ENCODE measurements around the gene PCLAF. TPM values are rescaled to one million over a fixed set of nuclear protein-coding genes. Genes with fewer than 3 reads are reported as not detected.
"Not testable (repeated sequence)": the region's sequence is repeated elsewhere in the genome, so short reads cannot be mapped to it uniquely, and the experiment has no call there.

The PCLAF gene
- total and polyA plus RNA-seq, 7 experiments from 2014 or later, result 0.85 to 58.7 (median 1.2) TPM; not detected in 2

- H3K4me3 Mint-ChIP-seq, result peak overlapping the region; percentile 58 to 97 (median 92)
- CTCF ChIA-PET, result interaction anchor here (1.3 kb wide), 1 partner anchor 10 kb away, joined by 4 read pairs; no protein-coding TSS in a partner anchor
Measured at GRCh38 chr15:64389036-64389435, 7.8 kb upstream of the PCLAF start.

DNA sequence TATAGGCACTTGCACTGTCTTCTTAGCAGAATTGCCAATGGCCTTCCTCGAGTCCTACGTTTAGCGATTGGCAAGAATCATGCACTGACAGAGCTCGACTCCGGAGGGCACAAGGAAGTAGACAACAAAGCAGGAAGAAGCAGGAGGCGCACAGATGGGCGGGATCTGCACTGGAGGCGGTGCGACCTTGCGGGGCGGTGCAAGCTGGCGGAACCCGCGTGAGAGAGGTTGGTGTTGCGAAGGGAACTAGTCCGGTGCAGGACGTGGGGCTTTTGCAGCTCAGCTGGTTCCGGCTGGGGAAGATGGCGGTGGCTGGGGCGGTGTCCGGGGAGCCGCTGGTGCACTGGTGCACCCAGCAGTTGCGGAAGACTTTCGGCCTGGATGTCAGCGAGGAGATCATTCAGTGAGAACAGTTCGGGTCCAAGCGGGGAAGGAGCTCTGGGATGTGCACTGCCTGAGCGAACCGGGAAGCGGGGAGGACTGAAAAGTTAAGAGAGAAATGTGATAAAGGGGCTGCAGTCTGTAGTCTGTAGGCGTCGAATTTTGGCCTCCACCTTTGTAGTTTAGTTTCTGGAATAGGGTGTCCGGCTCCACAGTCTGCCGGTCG lies 6.4 kb upstream of the PCLAF start, which contains the start of gene TRIP4:
Gene TRIP4 (plus strand): TSS at position 275 of the 607 bp plus-strand sequence. CDS start 28 bp downstream, at position 303.
- peak within 1 kb of the TSS; percentile 64 for H3K27ac ChIP-seq (ENCODE audit: low read depth, low read length)
- ChIA-PET POLR2A (interaction anchor here (0.6 to 2.4 kb wide), 26 partner anchors 8 to 602 kb away, joined by 3 to 19 read pairs (median 5); partner anchors contain the start of genes CIAO2A, CSNK1G1, PPIB and SPG21), CTCF (interaction anchor here (0.6 to 1.3 kb wide), 5 partner anchors 11 to 999 kb away, joined by 3 to 5 read pairs (median 3); no protein-coding TSS in a partner anchor)
- DNase-seq (peak; percentile 90 to 97 (median 96)), ATAC-seq (peak; percentile 100)
- H3K4me3 Mint-ChIP-seq, result peak within 1 kb of the TSS; percentile 95 to 99 (median 97)
- H3K9me3 ChIP-seq (ENCODE audit: control insufficient read depth in 2 of 3, low read length in 3 of 3), result no peaks in the 10 kb centered on the region
- H3K36me3 ChIP-seq (ENCODE audit: control insufficient read depth in 2 of 3, insufficient read depth in 3 of 3, low read length in 3 of 3), result peaks cover 0 to 7% (median 0%) of the 10 kb centered on the region in 3 experiments
- H3K4me1 Mint-ChIP-seq, result peaks cover 17 to 24% (median 19%) of the 10 kb centered on the region in 7 donors
- peak within 1 kb of the TSS; percentile 97 for H3K4me3 ChIP-seq (ENCODE audit: low read length)
- peak within 1 kb of the TSS; percentile 84 to 99 (median 92) for H3K27ac Mint-ChIP-seq
- peaks cover 8 to 10% of the 10 kb centered on the region in 2 donors for H3K4me1 ChIP-seq (ENCODE audit: control insufficient read depth in 2 of 2, insufficient read depth in 2 of 2, low read length in 2 of 2)
- intact Hi-C loops (cut with micrococcal nuclease), result loop anchor here (1.0 to 10.0 kb wide), 14 partner anchors 31 to 917 kb away; partner anchors contain the start of genes CSNK1G1 (in 2 of the 2), PLEKHO2 (in 2 of the 2), PPIB (in 2 of the 2) and CLPX (in 1 of the 2)
- peaks cover 0 to 5% (median 4%) of the 10 kb centered on the region in 5 donors for H3K36me3 Mint-ChIP-seq
- no peaks in the 10 kb centered on the region for H3K27me3 Mint-ChIP-seq
- H3K9me3 Mint-ChIP-seq, result peaks cover 0 to 5% (median 0%) of the 10 kb centered on the region in 11 donors
- no peaks in the 10 kb centered on the region for H3K27me3 ChIP-seq (ENCODE audit: control insufficient read depth in 2 of 2, insufficient read depth in 2 of 2, low read length in 2 of 2)

More at GRCh38 chr15:64389036-64389435, 7.8 kb upstream of the PCLAF start:
- Histone ChIP-seq H3K4me3 (ENCODE audit: low read length) (peak overlapping the region; percentile 97), H3K4me1 (ENCODE audit: control insufficient read depth in 2 of 2, insufficient read depth in 2 of 2, low read length in 2 of 2) (peaks cover 8 to 10% of the 10 kb centered on the region in 2 donors), H3K27ac (ENCODE audit: low read depth, low read length) (peak overlapping the region; percentile 24), H3K27me3 (ENCODE audit: control insufficient read depth in 2 of 2, insufficient read depth in 2 of 2, low read length in 2 of 2) (no peaks in the 10 kb centered on the region), H3K36me3 (ENCODE audit: control insufficient read depth in 2 of 3, insufficient read depth in 3 of 3, low read length in 3 of 3) (peaks cover 0 to 12% (median 0%) of the 10 kb centered on the region in 3 experiments), H3K9me3 (ENCODE audit: control insufficient read depth in 2 of 3, low read length in 3 of 3) (no peaks in the 10 kb centered on the region)
- H3K4me1 Mint-ChIP-seq, result peaks cover 17 to 25% (median 22%) of the 10 kb centered on the region in 7 donors
- POLR2A ChIA-PET, result interaction anchor here (2.2 to 2.3 kb wide), 2 partner anchors 226 to 262 kb away, joined by 8 to 19 read pairs; partner anchors contain the start of gene PPIB
- no peak for ATAC-seq
- peaks cover 4 to 9% (median 8%) of the 10 kb centered on the region in 5 donors for H3K36me3 Mint-ChIP-seq
- peak overlapping the region in 8 of 9 donors; percentile 1 to 99 (median 42) for H3K27ac Mint-ChIP-seq
- H3K9me3 Mint-ChIP-seq, result peaks cover 0 to 5% (median 0%) of the 10 kb centered on the region in 11 donors
- intact Hi-C loops (cut with micrococcal nuclease), result loop anchor here (5.0 to 10.0 kb wide), 5 partner anchors 436 to 916 kb away; partner anchors contain the start of genes PLEKHO2 (in 2 of the 2), PDCD7 (in 1 of the 2), PIF1 (in 1 of the 2) and RNU5B-1 (in 1 of the 2)
- H3K27me3 Mint-ChIP-seq, result no peaks in the 10 kb centered on the region
- no peak for DNase-seq

GRCh38 chr15:64386291-64386690 lies 5.0 kb upstream of the PCLAF start:
- H3K4me1 Mint-ChIP-seq, result peaks cover 17 to 28% (median 24%) of the 10 kb centered on the region in 7 donors
- peak overlapping the region in 5 of 10 donors; percentile 13 to 97 (median 95) for H3K4me3 Mint-ChIP-seq
- peaks cover 10 to 12% of the 10 kb centered on the region in 2 donors for H3K4me1 ChIP-seq (ENCODE audit: control insufficient read depth in 2 of 2, insufficient read depth in 2 of 2, low read length in 2 of 2)
- intact Hi-C loops (cut with micrococcal nuclease), result loop anchor here (2.0 to 10.0 kb wide), 9 partner anchors 43 to 919 kb away; partner anchors contain the start of genes PLEKHO2 (in 2 of the 2), CLPX (in 1 of the 2), PDCD7 (in 1 of the 2) and PIF1 (in 1 of the 2)
- H3K27ac ChIP-seq (ENCODE audit: low read depth, low read length), result no peak overlapping the region
- no peak overlapping the region for H3K4me3 ChIP-seq (ENCODE audit: low read length)
- ChIA-PET CTCF (interaction anchor here (0.6 kb wide), 1 partner anchor 258 kb away, joined by 3 read pairs; no protein-coding TSS in a partner anchor), POLR2A (interaction anchor here (1.0 to 2.4 kb wide), 4 partner anchors 9 to 30 kb away, joined by 3 to 13 read pairs (median 8); partner anchors contain the start of gene CSNK1G1)
- peaks cover 0 to 2% (median 0%) of the 10 kb centered on the region in 3 experiments for H3K36me3 ChIP-seq (ENCODE audit: control insufficient read depth in 2 of 3, insufficient read depth in 3 of 3, low read length in 3 of 3)
- ATAC-seq (no peak), DNase-seq (no peak)
- no peaks in the 10 kb centered on the region for H3K27me3 ChIP-seq (ENCODE audit: control insufficient read depth in 2 of 2, insufficient read depth in 2 of 2, low read length in 2 of 2)
- no peaks in the 10 kb centered on the region for H3K27me3 Mint-ChIP-seq
- peaks cover 0 to 5% (median 0%) of the 10 kb centered on the region in 11 donors for H3K9me3 Mint-ChIP-seq
- H3K36me3 Mint-ChIP-seq, result peaks cover 0 to 5% (median 4%) of the 10 kb centered on the region in 5 donors
- no peaks in the 10 kb centered on the region for H3K9me3 ChIP-seq (ENCODE audit: control insufficient read depth in 2 of 3, low read length in 3 of 3)
- H3K27ac Mint-ChIP-seq, result no peak overlapping the region

DNA sequence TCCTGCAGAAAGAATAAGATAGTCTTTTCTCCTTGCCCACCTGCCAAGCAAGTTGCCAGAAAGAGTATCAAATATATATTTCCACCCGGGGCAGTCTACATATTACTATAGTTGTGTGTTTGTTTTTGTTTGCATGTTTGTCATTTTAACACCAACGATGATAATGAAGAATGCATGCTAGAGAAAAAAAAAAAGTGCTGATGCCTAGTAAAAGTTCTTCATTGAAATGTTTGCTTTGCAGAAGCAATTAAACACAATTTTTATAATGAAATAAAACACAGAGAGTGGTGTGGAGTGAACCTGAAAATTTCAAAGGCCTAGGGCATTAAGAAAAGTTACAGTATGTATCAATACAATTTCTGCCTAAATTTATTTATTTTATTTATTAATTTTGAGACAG lies 2.5 kb upstream of the PCLAF start:
- intact Hi-C loops (cut with micrococcal nuclease), result loop anchor here (5.0 to 10.0 kb wide), 5 partner anchors 286 to 921 kb away; partner anchors contain the start of genes PDCD7 (in 1 of the 2), PIF1 (in 1 of the 2), PLEKHO2 (in 1 of the 2) and RNU5B-1 (in 1 of the 2)
- H3K4me3 Mint-ChIP-seq, result no peak overlapping the region

DNA sequence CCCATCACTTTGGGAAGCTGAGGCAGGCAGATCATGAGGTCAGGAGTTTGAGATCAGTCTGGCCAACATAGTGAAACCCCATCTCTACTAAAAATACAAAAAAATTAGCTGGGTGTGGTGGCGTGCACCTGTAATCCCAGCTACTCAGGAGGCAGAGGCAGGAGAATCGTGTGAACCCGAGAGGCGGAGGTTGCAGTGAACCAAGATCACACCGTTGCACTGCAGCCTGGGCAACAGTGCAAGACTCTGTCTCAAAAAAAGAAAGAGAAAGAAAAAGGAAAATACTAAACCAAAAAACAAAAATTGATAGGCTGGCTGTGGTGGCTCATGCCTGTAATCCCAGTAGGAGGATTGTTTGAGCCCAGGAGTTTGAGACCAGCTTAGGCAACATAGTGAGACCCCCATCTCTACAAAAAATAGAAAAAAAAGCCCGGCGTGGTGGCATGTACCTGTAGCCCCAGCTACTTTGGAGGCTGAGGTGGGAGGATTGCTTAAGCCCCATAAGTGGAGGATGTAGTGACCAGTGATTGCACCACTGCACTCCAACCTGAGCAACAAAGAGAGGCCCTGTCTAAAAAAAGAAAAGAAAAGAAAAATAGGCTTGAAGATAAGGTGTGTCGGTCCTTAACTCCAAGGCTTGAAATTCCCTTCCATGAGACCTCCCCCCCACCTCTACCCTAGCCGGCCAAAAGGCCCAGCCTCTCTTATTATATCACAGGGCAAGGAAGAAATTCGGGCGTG lies 941 bp downstream of the PCLAF start:
- Mint-ChIP-seq H3K27ac (peak overlapping the region in 2 of 9 donors; percentile 8 to 88), H3K4me1 (peaks cover 0 to 40% (median 9%) of the 10 kb centered on the region in 7 donors), H3K4me3 (peak overlapping the region; percentile 79 to 97 (median 94))
- H3K27me3 Mint-ChIP-seq; ATAC-seq; H3K27ac ChIP-seq (ENCODE audit: low read depth, low read length); POLR2A ChIA-PET; DNase-seq; H3K4me1 ChIP-seq (ENCODE audit: control insufficient read depth in 2 of 2, insufficient read depth in 2 of 2, low read length in 2 of 2); H3K36me3 ChIP-seq (ENCODE audit: control insufficient read depth in 2 of 3, insufficient read depth in 3 of 3, low read length in 3 of 3); H3K9me3 ChIP-seq (ENCODE audit: control insufficient read depth in 2 of 3, low read length in 3 of 3); H3K36me3 Mint-ChIP-seq; H3K27me3 ChIP-seq (ENCODE audit: control insufficient read depth in 2 of 2, insufficient read depth in 2 of 2, low read length in 2 of 2); H3K9me3 Mint-ChIP-seq: not testable (repeated sequence)
- intact Hi-C loops (cut with micrococcal nuclease), result loop anchor here (2.0 to 10.0 kb wide), 6 partner anchors 81 to 925 kb away; partner anchors contain the start of genes PDCD7 (in 1 of the 2), PIF1 (in 1 of the 2), PLEKHO2 (in 1 of the 2) and RNU5B-1 (in 1 of the 2)
- peak overlapping the region; percentile 66 for H3K4me3 ChIP-seq (ENCODE audit: low read length)
- CTCF ChIA-PET, result interaction anchor here (0.6 kb wide), 1 partner anchor 131 kb away, joined by 3 read pairs; no protein-coding TSS in a partner anchor

More for the DNA sequence above, 2.5 kb upstream of the PCLAF start:
- Histone ChIP-seq H3K27ac (ENCODE audit: low read depth, low read length) (no peak overlapping the region), H3K4me3 (ENCODE audit: low read length) (no peak overlapping the region), H3K9me3 (ENCODE audit: control insufficient read depth in 2 of 3, low read length in 3 of 3) (no peaks in the 10 kb centered on the region), H3K27me3 (ENCODE audit: control insufficient read depth in 2 of 2, insufficient read depth in 2 of 2, low read length in 2 of 2) (no peaks in the 10 kb centered on the region), H3K36me3 (ENCODE audit: control insufficient read depth in 2 of 3, insufficient read depth in 3 of 3, low read length in 3 of 3) (peaks cover 0 to 2% (median 0%) of the 10 kb centered on the region in 3 experiments), H3K4me1 (ENCODE audit: control insufficient read depth in 2 of 2, insufficient read depth in 2 of 2, low read length in 2 of 2) (peaks cover 6 to 10% of the 10 kb centered on the region in 2 donors)
- no peak for DNase-seq
- Mint-ChIP-seq H3K9me3 (peaks cover 0 to 5% (median 0%) of the 10 kb centered on the region in 11 donors), H3K4me1 (peaks cover 11 to 42% (median 21%) of the 10 kb centered on the region in 7 donors), H3K27me3 (no peaks in the 10 kb centered on the region), H3K27ac (no peak overlapping the region), H3K36me3 (peaks cover 0 to 7% (median 4%) of the 10 kb centered on the region in 5 donors)
- no peak for ATAC-seq
- CTCF ChIA-PET, result interaction anchor here (0.7 kb wide), 1 partner anchor 87 kb away, joined by 5 read pairs; no protein-coding TSS in a partner anchor
- POLR2A ChIA-PET, result interaction anchor here (0.7 kb wide), 1 partner anchor 189 kb away, joined by 3 read pairs; no protein-coding TSS in a partner anchor
